ENCODE measurements around the gene POU5F2. TPM values are rescaled to one million over a fixed set of nuclear protein-coding genes. Genes with fewer than 3 reads are reported as not detected.

The POU5F2 gene
- total RNA-seq, 1 donor from 2014 or later, result 1.6 TPM

- no peak for DNase-seq (ENCODE audit: low spot score)
- H3K36me3 Mint-ChIP-seq (ENCODE audit: low read depth), result no peaks in the 10 kb centered on the region
- no peaks in the 10 kb centered on the region for H3K27me3 Mint-ChIP-seq (ENCODE audit: insufficient read depth)
- intact Hi-C loops (cut with micrococcal nuclease), result no loop called here
- no peaks in the 10 kb centered on the region for H3K4me1 Mint-ChIP-seq (ENCODE audit: low read depth)
- H3K4me3 Mint-ChIP-seq, result no peak overlapping the region
- H3K27ac Mint-ChIP-seq, result no peak overlapping the region
- H3K9me3 Mint-ChIP-seq, result no peaks in the 10 kb centered on the region
These were observed 36.4 kb downstream of the POU5F2 start for GRCh38 chr5:93704996-93705395.

GRCh38 chr5:93691997-93692396, 49.4 kb downstream of the POU5F2 start:
- Mint-ChIP-seq H3K9me3 (peaks cover 21% of the 10 kb centered on the region), H3K4me3 (no peak overlapping the region), H3K27ac (no peak overlapping the region), H3K36me3 (ENCODE audit: low read depth) (no peaks in the 10 kb centered on the region), H3K27me3 (ENCODE audit: insufficient read depth) (no peaks in the 10 kb centered on the region), H3K4me1 (ENCODE audit: low read depth) (no peaks in the 10 kb centered on the region)
- no peak for DNase-seq (ENCODE audit: low spot score)
- intact Hi-C loops (cut with micrococcal nuclease), result no loop called here

Other genes starting within 250 kb of the POU5F2 start
- gene NR2F1-AS1, start 160.4 kb downstream of the POU5F2 start, total RNA-seq, result not detected in 2 replicates
- not detected in 2 replicates for gene NR2F1, start 158.4 kb downstream of the POU5F2 start, total RNA-seq

Measured in activated T-helper 1 cell treated with anti-CD3 and anti-CD28 coated beads, Interleukin-12 subunit alpha, Interleukin-12 subunit beta, Interleukin-2, Interleukin-4 antibody, amounts not matched to agents 30 ng/mL and 10 ng/mL and 1 ng/mL, durations not matched to agents 14 hours and 24 hours and 36 hours (primary cell).